IMR-90 (cell line): ENCODE measurements around the gene SLC7A9. TPM values are rescaled to one million over a fixed set of nuclear protein-coding genes. Genes with fewer than 3 reads are reported as not detected.
"Not testable (repeated sequence)": the region's sequence is repeated elsewhere in the genome, so short reads cannot be mapped to it uniquely, and the experiment has no call there.

Experiments
- ATAC-seq: fragments of 200-7000 bp; cut with Tn5 transposase; 2 replicates; pipeline ENCODE4 v1.9.1; 2020; ENCODE audit warnings: low read depth, mild to moderate bottlenecking, moderate library complexity
- BruUV-seq: library from RNA; stranded (reverse); fragments of 400-500 nt; replicated peaks from 2 replicates; lab custom pipeline; 2021; lab: Mats Ljungman, UMichigan
- CTCF ChIA-PET: fragments of 300-600 bp; formaldehyde crosslinking; extraction: SDS; loops from one replicate; lab custom pipeline; 2021; ENCODE audit warnings: antibody characterized with exemption; lab: Yijun Ruan, JAX
- POLR2A ChIA-PET: fragments of 300-600 bp; sonication (Branson Sonifier 250); formaldehyde crosslinking; loops from one replicate; lab custom pipeline; 2022; ENCODE audit warnings: antibody characterized with exemption; ENCODE audit not compliant: unreplicated experiment; lab: Charles Lee
- DNase-seq: peaks from one replicate; pipeline ENCODE4 v3.0.0; 2013
- H2AFZ ChIP-seq: replicated peaks from 2 replicates; pipeline ENCODE3; 2013; ENCODE audit warnings: low read length, mild to moderate bottlenecking; ENCODE audit not compliant: poor library complexity
- H2AK5ac ChIP-seq: 2 replicates; pipeline ENCODE4 v1.6.1; 2013; ENCODE audit warnings: low read depth, low read length, inconsistent platforms
- H2AK9ac ChIP-seq: replicated peaks from 2 replicates; pipeline ENCODE3; 2013; ENCODE audit warnings: mild to moderate bottlenecking, low read depth, low read length, moderate library complexity; ENCODE audit not compliant: poor library complexity
- H2BK120ac ChIP-seq: 2 replicates; pipeline ENCODE4 v1.6.1; 2013; ENCODE audit warnings: low read depth, low read length, inconsistent platforms
- H2BK15ac ChIP-seq: 3 replicates; pipeline ENCODE4 v1.6.1; 2013; ENCODE audit warnings: low read depth, low read length, inconsistent platforms
- H2BK20ac ChIP-seq: 2 replicates; pipeline ENCODE4 v1.6.1; 2013; ENCODE audit warnings: low read depth, mild to moderate bottlenecking, inconsistent platforms, low read length, moderate library complexity
- H2BK5ac ChIP-seq: 2 replicates; pipeline ENCODE4 v1.6.1; 2013; ENCODE audit warnings: mild to moderate bottlenecking, low read depth, low read length, inconsistent platforms; ENCODE audit not compliant: poor library complexity, severe bottlenecking
- H3K14ac ChIP-seq: replicated peaks from 2 replicates; pipeline ENCODE4 v1.6.1; 2013; ENCODE audit warnings: low read depth, low read length, inconsistent platforms
- H3K18ac ChIP-seq: 2 replicates; pipeline ENCODE4 v1.6.1; 2013; ENCODE audit warnings: low read depth, low read length, control low read depth
- H3K23ac ChIP-seq: 2 replicates; pipeline ENCODE4 v1.6.1; 2013; ENCODE audit warnings: low read depth, low read length, inconsistent platforms
- H3K27ac ChIP-seq: 2 replicates; pipeline ENCODE4 v1.5.1; 2013; ENCODE audit warnings: mild to moderate bottlenecking, control low read depth, low read length; ENCODE audit not compliant: insufficient read depth
- H3K27me3 ChIP-seq: 2 replicates; pipeline ENCODE4 v1.6.1; 2013; ENCODE audit warnings: low read length; ENCODE audit not compliant: control insufficient read depth, insufficient read depth
- H3K36me3 ChIP-seq: 2 replicates; pipeline ENCODE4 v1.6.1; 2013; ENCODE audit warnings: low read length, mixed read lengths; ENCODE audit not compliant: control insufficient read depth, insufficient read depth
- H3K4ac ChIP-seq: 2 replicates; pipeline ENCODE4 v1.6.1; 2013; ENCODE audit warnings: low read depth, low read length, inconsistent platforms
- H3K4me1 ChIP-seq: 2 replicates; pipeline ENCODE4 v1.6.1; 2013; ENCODE audit warnings: low read length, mixed read lengths; ENCODE audit not compliant: control insufficient read depth, insufficient read depth
- H3K4me2 ChIP-seq: 2 replicates; pipeline ENCODE4 v1.6.1; 2013; ENCODE audit warnings: low read depth, mild to moderate bottlenecking, control low read depth, low read length, moderate library complexity
- H3K4me3 ChIP-seq: 2 replicates; pipeline ENCODE4 v1.5.1; 2013; ENCODE audit warnings: low read depth, mild to moderate bottlenecking, control low read depth, low read length, moderate library complexity; ENCODE audit not compliant: insufficient read depth
- H3K56ac ChIP-seq: 2 replicates; pipeline ENCODE4 v1.6.1; 2013; ENCODE audit warnings: low read length, inconsistent platforms; ENCODE audit not compliant: insufficient read depth; ENCODE audit errors: extremely low read depth
- H3K79me1 ChIP-seq, 2 experiments: 2 replicates each; pipeline ENCODE4 v1.6.1; 2013; ENCODE audit warnings: low read length in 2 of 2, inconsistent platforms in 1 of 2, low read depth in 1 of 2
- H3K9ac ChIP-seq: 2 replicates; pipeline ENCODE4 v1.6.1; 2013; ENCODE audit warnings: low read depth, low read length, control low read depth
- H3K9me1 ChIP-seq: 2 replicates; pipeline ENCODE4 v1.6.1; 2013; ENCODE audit warnings: low read length, inconsistent platforms; ENCODE audit not compliant: insufficient read depth
- H3K9me3 ChIP-seq: 2 replicates; pipeline ENCODE4 v1.6.1; 2013; ENCODE audit warnings: low read length; ENCODE audit not compliant: control insufficient read depth, insufficient read depth
- H4K20me1 ChIP-seq: 2 replicates; pipeline ENCODE4 v1.6.1; 2013; ENCODE audit warnings: low read length, inconsistent platforms; ENCODE audit not compliant: insufficient read depth
- H4K5ac ChIP-seq: 2 replicates; pipeline ENCODE4 v1.6.1; 2013; ENCODE audit warnings: mild to moderate bottlenecking, low read depth, low read length, control low read depth
- H4K8ac ChIP-seq, 2 experiments: 2 replicates each; pipeline ENCODE4 v1.6.1; 2013; ENCODE audit warnings: low read depth in 2 of 2, low read length in 2 of 2, control low read depth in 1 of 2, inconsistent platforms in 1 of 2
- H4K91ac ChIP-seq: 2 replicates; pipeline ENCODE4 v1.6.1; 2013; ENCODE audit warnings: low read depth, low read length, inconsistent platforms; ENCODE audit not compliant: insufficient read depth
- ELK1 ChIP-seq: fragments of 150-350 bp; IDR thresholded peaks from 2 replicates; pipeline ENCODE4 v1.6.1; 2016; ENCODE audit warnings: low read depth, mild to moderate bottlenecking, low read length, moderate library complexity, borderline replicate concordance
- FOS ChIP-seq: fragments of 150-350 bp; IDR thresholded peaks from 2 replicates; pipeline ENCODE4 v1.6.1; 2016; ENCODE audit warnings: low read depth, low read length
- USF2 ChIP-seq: fragments of 150-350 bp; IDR thresholded peaks from 2 replicates; pipeline ENCODE4 v1.6.1; 2017; ENCODE audit warnings: mild to moderate bottlenecking, antibody characterized with exemption, low read length, low read depth
- WGBS, 2 experiments: methylation state at CpG; one replicate each; pipeline versions ENCODE4 v1.1.5 to v1.1.7; 2013; ENCODE audit warnings: missing lambda C conversion rate in 2 of 2; ENCODE audit not compliant: insufficient read length in 1 of 2; ENCODE audit errors: extremely low coverage in 2 of 2; 5-methylcytosine and 5-hydroxymethylcytosine counted together
- dilution Hi-C: fragments of 300-500 bp; cut with HindIII; formaldehyde crosslinking; loops from one replicate; pipeline ENCODE4 v1.14.3; 2018; ENCODE audit warnings: low sequenced_read_pairs; ENCODE audit not compliant: unreplicated experiment
- in situ Hi-C: fragments of 300-500 bp; cut with MboI; formaldehyde crosslinking; loops from 3 replicates; pipeline ENCODE4 v1.14.3; 2019; ENCODE audit warnings: low sequenced_read_pairs, inconsistent platforms, mixed read lengths
- intact Hi-C: fragments of 100-400 bp; cut with micrococcal nuclease; formaldehyde crosslinking; loops from 2 replicates; pipeline ENCODE4 v1.10.0; 2022
- polyA plus RNA-seq, 3 experiments: library from polyadenylated mRNA; depleted of rRNA; stranded (reverse); fragments of >200 nt; gene quantifications; 2 replicates each; pipeline ENCODE4 v1.2.3, GENCODE V29; 2012; ENCODE audit warnings: low replicate concordance in 1 of 3
- total RNA-seq: library from RNA; depleted of rRNA; stranded (reverse); fragments of >200 nt; gene quantifications from 2 replicates; pipeline ENCODE4 v1.2.3, GENCODE V29; 2012

Gene SLC7A9
- total and polyA plus RNA-seq, 2 of the 4 experiments (the other 2 are of a cell fraction) = not detected

DNA sequence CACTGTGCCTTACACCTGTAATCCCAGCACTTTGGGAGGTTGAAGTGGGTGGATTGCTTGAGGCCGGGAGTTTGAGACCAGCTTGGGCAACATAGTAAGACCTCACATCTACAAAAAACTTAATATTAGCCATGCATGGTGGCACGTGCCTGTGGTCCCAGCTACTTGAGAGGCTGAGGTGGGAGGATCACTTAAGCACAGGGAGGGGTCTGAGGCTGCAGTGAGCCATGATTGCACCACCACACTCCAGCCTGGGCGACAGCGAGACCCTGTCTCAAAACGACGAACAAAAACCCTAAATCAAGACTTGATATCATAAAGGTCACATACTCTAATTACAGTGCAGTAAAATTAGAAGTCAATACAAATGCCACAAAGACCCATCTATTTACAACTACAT lies 17.4 kb downstream of the SLC7A9 start:
- H3K9ac ChIP-seq = no peak overlapping the region
- H4K20me1 ChIP-seq = no peaks in the 10 kb centered on the region
- no peak overlapping the region for H2BK20ac ChIP-seq
- ChIA-PET POLR2A (interaction anchor here (0.6 kb wide), 1 partner anchor 16 kb away, joined by 3 read pairs; no protein-coding TSS in a partner anchor), CTCF (interaction anchor here (0.7 kb wide), 1 partner anchor 1392 kb away, joined by 3 read pairs; no protein-coding TSS in a partner anchor)
- no peak overlapping the region for H2BK5ac ChIP-seq
- H2BK120ac ChIP-seq = no peak overlapping the region
- no peak for DNase-seq
- H2AFZ ChIP-seq = no peak overlapping the region
- in situ Hi-C loops (no loop called here), dilution Hi-C loops (no loop called here), intact Hi-C loops (no loop called here)
- no peak overlapping the region for H3K14ac ChIP-seq
- no peak overlapping the region for H3K4ac ChIP-seq
- no peaks in the 10 kb centered on the region for H3K36me3 ChIP-seq
- no peak overlapping the region for H3K4me2 ChIP-seq
- no CpG with 5 or more reads among the region's 6 CpGs for WGBS, 2 experiments
- no peak overlapping the region for H2AK5ac ChIP-seq
- no peak overlapping the region for H2AK9ac ChIP-seq
- H4K5ac ChIP-seq = no peak overlapping the region
- no peak overlapping the region for H3K18ac ChIP-seq
- BruUV-seq = no TSS peak
- H3K9me1 ChIP-seq = no peaks in the 10 kb centered on the region
- no peak overlapping the region for H2BK15ac ChIP-seq
- H3K79me1 ChIP-seq = no peaks in the 10 kb centered on the region
- no peaks in the 10 kb centered on the region for H3K4me1 ChIP-seq
- no peak overlapping the region for H4K8ac ChIP-seq
- H3K4me3 ChIP-seq = no peak overlapping the region
- no peak overlapping the region for H3K23ac ChIP-seq
- no peaks in the 10 kb centered on the region for H3K9me3 ChIP-seq
- H3K27ac ChIP-seq = no peak overlapping the region
- no peaks in the 10 kb centered on the region for H3K27me3 ChIP-seq
- ATAC-seq = no peak
- TF ChIP-seq FOS = no peak
- no peak for TF ChIP-seq ELK1
- no peak for TF ChIP-seq USF2
- H4K91ac ChIP-seq = no peak overlapping the region
- H3K56ac ChIP-seq = no peak overlapping the region

DNA sequence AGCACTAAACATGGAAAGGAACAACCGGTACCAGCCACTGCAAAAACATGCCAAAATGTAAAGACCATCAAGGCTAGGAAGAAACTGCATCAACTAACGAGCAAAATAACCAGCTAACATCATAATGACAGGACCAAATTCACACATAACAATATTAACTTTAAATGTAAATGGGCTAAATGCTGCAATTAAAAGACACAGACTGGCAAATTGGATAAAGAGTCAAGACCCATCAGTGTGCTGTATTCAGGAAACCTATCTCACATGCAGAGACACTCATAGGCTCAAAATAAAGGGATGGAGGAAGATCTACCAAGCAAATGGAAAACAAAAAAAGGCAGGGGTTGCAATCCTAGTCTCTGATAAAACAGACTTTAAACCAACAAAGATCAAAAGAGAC lies 21.5 kb downstream of the SLC7A9 start:
- H3K4me2 ChIP-seq, H3K4me3 ChIP-seq, H3K23ac ChIP-seq, H2AFZ ChIP-seq, H2BK20ac ChIP-seq, dilution Hi-C loops, H3K14ac ChIP-seq, H3K27me3 ChIP-seq, H3K9me3 ChIP-seq, H4K8ac ChIP-seq, H2BK5ac ChIP-seq, intact Hi-C loops, H4K91ac ChIP-seq, H2AK5ac ChIP-seq, H3K27ac ChIP-seq, H3K18ac ChIP-seq, H3K56ac ChIP-seq, ATAC-seq, DNase-seq, H2AK9ac ChIP-seq, BruUV-seq, H2BK120ac ChIP-seq, in situ Hi-C loops, H3K9ac ChIP-seq, POLR2A ChIA-PET, CTCF ChIA-PET, H3K4me1 ChIP-seq, H4K5ac ChIP-seq, H3K79me1 ChIP-seq, H2BK15ac ChIP-seq, H3K4ac ChIP-seq, H3K36me3 ChIP-seq, H3K9me1 ChIP-seq, H4K20me1 ChIP-seq: not testable (repeated sequence)
- WGBS, 2 experiments = no CpG with 5 or more reads among the region's 2 CpGs
